HuH-7.5 (cell line): Measurements from ENCODE around the gene GPC3.

Experiments
- DNase-seq: peaks from one replicate; pipeline ENCODE4 v3.0.0; 2011; ENCODE audit warnings: low spot score

Gene GPC3

DNA sequence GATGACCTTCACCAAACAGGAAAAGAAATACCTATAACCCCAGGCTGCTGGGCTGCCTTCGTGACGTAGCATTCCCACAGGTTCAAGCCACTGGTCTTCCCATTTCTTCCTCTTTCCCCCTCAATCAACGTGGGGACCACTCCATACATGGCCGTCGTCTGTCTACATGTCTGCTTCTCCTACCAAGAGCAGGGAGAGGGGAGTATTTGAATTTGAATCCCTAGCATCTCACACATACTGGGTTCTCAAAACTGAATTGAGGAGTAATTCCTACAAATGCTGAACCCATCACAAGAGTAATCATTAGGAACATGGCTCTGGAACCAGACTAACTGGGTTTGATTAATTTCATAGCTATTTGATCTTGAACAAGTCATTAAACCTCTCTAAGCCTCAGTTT lies 17.3 kb downstream of the GPC3 start:
- DNase-seq = no peak

DNA sequence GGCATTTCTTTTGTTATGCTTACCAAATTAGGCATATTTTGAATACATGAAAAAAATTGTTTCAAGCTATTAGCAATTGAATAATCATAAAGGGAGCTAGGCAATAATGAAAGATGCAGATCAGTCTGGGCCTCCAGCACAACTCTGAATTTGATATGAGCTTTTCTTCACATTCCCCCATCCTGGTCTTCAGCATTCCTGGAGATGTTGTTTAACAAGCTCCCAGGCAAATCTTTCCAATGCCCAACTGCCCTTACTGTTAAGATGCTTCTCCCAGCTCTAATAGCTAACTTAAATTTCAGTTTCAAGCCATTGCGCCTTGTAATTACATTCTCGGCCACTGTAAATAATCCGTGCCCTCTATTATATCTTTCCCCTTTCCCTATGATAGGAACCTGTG lies 19.2 kb downstream of the GPC3 start:
- DNase-seq = no peak

DNA sequence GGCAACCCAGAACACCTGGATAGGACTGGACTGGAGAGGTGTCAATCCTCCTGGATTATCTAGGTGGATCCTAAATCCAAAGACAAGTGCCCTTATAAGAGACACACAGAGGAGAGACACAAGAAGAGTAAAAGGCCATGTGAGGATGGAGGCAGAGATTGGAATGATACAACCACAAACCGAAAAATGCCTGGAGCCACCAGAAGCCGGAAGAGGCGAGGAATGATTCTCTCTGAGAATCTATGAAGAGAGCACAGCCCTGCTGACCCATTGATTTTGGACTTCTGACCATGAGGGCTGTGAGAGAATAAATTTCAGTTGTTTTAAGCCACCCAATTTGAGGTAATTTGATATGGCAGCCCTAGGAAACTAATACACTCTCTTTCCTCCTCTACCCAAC lies 20.1 kb downstream of the GPC3 start:
- DNase-seq = no peak

DNA sequence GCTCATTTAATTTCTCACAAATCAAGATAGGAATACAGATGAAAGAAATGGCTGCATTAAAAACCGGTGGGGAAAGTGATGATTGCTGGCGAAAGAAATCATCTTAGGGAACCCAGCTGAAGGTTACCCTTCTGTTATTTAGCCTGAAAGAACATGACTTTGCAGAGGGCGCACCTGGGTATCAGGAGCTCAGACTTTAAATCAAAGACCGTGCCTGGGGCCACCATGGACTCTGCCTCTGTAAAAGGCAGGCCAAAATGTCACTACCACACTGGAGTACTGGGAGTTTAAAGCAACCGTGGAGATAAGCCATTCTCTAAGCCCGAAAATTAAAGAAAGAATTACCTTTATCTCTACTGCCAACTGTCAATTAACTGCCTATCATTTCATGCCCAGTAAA lies 24.3 kb downstream of the GPC3 start:
- DNase-seq = no peak

DNA sequence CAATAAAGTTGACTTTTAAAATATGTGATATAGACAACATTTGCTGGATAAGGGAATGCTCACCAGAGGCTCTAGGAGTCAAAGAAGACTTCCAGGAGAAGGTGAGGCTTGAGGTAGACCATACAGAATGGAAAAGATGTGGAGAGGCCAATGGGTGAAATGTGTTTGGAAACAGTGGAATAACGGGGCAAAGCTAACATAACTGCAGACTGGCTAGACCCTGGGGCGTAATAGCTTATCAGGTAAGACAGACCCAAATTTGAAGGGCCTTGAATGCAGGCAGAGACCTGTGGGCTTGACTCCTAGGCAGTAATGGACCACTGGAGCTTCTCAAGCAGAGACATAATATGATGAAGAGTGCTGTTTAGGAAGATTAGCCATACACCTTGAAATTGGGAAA lies 25.4 kb downstream of the GPC3 start:
- no peak for DNase-seq

DNA sequence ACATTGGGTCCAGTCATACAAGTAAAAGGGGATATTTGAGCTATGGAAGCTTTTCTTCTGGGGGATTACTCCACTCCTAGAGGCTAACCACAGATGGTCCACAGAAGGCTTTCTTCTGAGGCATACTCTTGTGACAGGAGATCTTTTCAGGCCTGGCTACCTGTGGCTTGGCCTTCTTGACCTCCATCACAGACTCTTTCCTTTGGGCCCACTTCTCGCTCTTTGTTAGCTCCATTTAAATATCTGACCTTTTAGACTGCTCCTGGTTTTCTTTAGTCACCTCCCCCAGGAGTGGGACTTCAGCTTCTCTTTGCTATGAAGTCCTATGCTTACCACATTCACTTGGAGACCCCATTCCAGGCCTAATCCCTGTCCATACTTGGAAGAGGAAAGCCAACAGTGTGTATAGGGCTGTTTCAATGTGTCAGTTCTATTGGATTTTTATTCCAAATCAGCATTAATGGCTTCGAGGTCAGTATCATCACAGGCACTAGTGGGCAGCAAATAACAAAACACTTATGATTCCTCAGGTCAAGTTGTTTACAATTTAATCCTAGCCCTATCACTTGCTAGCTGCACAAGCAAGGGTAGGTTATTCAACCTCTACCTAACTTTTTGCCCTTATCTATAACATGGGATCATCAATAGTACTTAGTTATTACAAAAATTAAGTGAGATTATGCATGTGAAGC lies 26.3 kb downstream of the GPC3 start:
- DNase-seq = no peak

DNA sequence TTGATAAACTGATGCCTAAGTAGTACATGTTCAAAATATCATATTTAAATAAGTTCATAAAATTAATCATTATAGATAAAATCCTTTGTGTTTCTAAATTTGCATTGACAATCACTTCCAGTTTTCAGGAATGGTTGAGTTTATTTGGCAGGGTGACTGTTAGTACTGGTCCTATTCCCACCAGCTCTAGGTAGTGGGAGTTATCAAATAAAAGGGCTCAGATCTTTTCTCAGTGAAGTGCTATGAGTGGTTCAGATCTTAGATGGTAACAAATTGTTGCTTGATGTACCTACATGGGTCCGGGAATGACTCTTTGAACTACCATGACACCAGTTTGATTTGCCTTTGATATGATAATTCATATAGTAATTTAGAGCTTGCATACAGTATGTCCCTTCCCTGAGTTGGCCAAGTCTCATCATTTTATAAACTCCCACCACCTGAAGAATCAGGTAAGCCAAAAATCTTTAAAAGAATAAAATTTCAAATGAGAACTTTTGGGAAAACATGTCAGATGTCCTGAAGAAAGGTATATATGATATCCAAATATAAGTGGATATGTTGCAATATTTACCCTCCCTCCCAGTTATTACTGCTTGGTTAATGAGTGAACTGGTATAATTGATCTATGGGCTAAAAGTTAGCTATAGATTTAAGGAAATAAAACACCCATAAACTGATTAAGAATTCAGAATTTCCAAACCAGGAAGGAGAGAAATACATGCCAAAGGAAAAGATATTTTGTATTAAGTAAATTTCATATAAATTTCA lies 28.6 kb downstream of the GPC3 start:
- DNase-seq = no peak

DNA sequence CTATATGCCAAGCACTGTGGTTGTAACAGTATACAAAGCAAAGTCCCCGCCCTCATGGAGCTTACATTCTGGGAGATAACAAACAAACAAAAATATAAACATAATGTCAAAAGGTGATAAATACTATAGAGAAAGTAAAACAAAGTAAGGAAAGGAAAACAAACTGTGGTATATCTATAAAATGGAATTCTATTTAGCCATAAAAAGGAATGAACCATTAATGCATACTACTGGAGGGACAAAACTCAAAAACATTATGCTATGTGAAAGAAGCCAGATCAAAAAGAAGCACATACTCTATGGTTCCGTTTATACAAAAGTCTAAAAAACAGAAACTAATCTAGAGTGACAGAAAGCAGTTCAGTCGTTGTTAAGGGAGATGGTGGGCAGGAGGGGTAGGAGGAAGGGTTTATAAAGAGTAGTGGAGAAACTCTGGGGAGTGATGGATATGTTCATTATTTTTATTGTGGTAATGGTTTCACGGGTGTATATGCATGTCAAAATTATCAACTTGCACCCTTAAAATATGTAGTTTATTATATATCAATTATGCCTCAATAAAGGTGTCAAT lies 31.5 kb downstream of the GPC3 start:
- DNase-seq = no peak

DNA sequence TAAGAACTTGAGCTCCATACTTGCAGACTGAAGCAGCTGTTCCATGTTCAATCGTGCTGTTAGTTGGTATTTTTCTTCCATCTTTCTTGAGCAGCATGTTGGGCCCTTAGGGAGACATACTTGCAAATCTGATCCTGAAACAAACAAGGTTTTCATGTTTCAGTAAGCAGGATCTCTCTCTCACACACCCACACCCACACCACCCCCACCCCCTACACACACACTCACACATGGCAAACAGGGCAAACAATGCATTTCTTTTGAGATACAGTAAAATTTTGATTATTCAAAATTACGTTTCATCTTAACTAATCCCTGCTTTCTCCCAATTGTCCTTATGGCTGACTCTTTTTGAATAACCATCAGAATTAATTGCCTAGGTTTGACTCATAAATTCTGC lies 32.3 kb downstream of the GPC3 start:
- DNase-seq = no peak

DNA sequence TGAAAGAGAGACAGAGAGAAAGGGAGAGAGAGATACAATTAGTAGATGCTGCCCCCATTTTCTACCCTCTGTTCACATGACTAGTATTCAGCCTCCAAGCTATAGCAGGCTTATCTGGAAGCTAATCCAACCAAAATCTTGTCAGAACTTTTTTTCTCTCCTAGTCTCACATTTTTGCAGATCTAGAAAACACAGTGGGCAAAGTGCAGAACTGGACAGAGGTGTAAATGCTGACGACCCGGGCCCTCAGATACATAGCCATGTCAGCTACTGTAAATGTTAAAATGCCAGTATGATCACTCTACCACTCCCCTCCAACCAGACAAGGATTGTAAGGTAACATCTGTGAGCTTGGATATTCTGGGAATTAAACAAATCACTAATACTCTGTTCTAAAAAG lies 34.3 kb downstream of the GPC3 start:
- DNase-seq = no peak

DNA sequence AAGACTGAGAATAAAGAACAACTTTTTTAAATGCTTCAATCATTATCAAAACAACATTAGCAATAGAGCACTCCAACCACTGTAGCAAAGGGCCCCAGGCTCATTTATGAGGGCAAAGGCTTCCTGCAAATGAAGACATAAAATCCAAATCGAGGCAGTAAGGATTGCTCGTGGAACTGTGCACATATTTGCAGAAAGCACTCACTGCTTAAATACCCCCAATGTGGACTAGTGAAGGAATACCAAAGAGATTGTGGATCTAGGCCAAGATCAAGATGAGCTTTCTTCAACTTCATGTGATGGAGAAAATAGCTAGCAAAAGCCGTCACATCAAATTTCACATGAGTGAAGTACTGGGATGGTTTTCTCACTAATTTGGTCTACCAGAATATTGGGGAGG lies 35.2 kb downstream of the GPC3 start:
- no peak for DNase-seq

DNA sequence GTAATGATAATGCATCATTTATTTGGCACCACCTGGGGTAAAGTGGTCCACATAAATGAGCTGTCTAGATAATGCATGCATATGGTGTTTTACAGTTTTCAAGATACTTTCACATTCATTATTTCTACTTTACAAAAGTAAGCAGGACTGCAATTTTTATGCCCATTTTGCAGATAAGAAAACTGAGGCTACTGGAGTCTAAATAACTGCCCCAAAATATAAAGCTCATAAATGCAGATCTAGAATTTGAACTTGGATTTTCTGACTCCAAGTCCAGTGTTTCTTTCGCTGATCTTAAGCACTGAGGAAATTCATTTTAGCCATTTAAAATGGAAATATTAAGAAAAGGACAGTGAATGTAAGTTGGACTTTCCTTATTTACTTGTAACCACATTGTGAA lies 36.5 kb downstream of the GPC3 start:
- DNase-seq = no peak

DNA sequence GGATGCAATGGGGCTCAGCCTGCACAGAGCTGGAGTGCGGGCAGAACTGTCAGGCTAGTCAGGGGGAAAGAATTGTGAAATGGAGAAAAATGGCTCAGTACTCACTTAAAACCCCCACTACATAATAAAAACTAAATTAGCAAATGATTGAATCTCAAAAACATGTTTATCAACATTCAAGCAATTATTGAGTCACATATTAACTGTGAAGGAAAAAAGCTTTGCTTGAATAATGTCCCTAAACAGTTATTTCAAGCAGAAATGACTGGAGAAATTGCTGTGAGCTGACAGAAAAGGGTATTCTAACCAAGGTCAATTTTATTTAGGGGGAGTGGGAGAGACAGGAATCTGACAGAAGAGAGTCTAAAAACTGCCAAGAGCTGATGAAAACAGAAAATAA lies 37.4 kb downstream of the GPC3 start:
- no peak for DNase-seq

DNA sequence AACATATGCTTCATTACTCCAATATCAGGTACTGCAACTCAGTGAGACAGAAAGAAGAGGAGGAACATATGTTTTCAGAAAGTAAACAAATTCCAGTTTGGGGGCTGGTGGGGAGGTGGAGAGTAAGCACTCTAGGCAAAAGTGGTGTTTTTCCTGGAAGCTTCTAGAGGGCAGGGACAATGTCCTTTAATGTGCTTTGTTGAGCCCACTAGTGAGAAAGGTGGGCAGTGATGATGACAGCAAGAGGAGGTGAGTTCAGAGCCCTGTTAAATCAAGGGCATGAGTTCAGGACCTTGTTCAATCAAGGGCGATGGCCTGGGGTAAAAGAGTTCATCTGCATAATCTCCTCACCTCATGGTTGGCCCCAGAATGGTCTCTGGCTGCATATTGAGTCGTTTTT lies 38.4 kb downstream of the GPC3 start:
- no peak for DNase-seq

DNA sequence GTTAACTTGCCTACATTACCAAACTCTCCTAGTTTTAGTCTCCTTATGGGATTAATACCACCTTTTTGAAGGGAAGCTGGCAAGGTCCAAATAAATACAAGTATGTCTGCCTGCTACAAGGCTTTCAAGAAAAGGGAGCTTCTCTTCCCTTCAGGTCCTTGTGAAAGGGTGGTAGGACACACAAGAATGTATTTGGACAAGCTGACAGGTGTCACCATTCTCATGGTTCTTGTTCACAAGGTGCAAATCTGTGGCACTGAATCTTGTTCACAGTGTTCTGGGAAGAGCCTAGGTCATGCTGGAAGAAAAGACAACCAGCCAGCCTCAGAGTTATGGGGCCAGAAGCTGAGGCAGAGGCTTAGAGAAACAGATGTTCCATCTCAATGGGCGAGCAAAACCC lies 41.9 kb downstream of the GPC3 start:
- no peak for DNase-seq

DNA sequence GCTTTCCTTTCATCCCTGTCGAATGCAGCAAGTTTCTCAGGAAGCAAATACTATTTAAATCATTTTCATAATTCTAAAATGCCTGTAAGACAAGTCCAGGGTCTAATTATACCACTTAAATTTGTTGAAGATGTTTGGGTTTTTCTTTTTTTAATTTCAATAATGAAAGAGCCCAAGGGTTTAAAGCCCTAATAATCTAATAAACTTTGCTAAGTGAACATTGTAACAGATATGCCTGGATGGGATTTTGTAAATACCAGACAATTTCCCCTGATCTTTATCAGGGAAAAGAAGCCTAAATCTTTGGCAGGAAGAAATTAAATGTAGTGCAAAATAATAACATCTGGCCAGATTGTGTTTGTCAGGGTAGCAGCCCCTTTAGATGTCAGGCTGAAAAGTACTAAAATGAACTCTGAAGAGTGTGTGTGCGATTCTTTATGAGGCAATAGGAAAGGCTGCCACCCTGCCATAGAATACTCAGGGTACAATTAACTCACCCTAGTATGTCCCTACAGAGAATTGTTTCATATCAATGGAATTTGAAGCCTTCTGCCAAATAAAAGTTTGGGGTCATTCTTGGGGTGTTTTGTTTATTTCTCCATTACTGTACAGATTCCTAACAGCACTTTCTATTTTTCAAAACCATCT lies 45.6 kb downstream of the GPC3 start:
- DNase-seq = no peak

DNA sequence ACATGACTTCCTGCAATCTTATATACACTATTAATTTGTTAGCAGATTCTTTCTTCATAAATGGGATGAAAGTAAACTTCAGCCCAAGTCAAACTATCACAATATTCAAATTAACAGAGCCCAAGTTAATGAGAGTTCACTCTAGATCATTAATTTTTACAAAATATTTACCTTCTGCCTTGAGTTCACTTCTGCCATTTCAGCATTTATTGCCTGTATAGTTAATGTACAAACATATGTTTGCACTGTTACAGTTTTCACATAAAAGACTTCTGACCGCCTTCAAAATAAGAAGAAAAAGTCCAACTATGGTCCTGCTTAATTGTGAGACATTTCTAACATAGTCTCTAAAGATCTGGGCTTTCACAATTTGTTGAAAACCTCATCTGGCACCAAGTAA lies 46.9 kb downstream of the GPC3 start:
- DNase-seq = no peak

DNA sequence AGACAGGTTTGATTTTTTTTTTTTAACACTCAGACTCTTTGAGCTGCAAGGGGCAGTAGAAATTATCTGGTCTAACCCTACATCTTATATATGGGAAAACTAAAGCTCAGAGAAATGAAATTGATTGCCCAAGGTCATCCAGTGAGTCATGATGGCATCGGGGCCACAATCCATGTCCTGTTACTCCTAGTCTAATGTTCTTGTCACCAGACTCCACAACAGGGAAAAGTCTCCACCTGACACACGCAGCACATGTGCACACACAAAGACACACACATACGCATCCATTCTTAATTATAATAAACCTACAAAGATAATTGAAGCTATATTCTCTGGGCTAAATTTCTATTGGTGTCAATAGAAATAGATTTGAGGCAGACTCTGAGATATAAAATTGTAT lies 48.4 kb downstream of the GPC3 start:
- DNase-seq = no peak

DNA sequence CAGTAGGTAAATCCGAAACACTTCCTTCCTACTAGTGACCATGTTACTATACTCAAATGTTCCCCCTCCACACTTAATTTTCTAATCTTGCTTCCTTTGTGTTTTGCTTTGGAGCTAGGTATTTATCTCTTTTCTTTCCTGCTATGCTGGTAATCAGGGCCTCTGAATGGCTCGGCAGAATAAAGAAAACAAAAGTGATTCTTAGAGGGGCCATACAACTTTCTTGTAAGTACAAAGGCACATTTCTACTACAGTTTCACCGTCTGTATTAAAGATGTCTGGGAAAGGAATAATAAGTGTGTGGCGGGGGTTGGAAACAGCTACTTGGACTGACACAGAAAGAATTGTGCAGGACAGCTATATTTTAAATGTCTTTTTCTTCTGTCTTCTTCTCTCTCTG lies 50.3 kb downstream of the GPC3 start:
- DNase-seq = no peak

DNA sequence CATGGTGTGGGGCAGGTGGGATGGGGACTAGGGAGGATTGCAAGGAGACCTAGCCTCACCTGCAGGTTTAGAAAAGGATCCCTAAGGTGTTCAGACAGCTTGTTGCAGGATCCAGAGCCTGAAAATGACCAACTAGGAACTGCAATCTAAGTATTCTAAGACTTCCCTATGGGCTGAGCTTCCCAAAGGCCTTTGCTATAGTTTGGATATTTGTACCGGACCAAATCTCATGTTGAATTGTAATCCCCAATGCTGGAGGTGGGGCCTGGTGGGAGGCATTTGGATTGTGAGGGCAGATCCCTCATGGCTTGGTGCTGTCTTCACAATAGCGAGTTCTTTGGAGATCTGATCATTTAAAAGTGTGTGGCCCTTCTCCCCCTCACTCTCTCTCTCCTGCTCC lies 52.1 kb downstream of the GPC3 start:
- DNase-seq = no peak

DNA sequence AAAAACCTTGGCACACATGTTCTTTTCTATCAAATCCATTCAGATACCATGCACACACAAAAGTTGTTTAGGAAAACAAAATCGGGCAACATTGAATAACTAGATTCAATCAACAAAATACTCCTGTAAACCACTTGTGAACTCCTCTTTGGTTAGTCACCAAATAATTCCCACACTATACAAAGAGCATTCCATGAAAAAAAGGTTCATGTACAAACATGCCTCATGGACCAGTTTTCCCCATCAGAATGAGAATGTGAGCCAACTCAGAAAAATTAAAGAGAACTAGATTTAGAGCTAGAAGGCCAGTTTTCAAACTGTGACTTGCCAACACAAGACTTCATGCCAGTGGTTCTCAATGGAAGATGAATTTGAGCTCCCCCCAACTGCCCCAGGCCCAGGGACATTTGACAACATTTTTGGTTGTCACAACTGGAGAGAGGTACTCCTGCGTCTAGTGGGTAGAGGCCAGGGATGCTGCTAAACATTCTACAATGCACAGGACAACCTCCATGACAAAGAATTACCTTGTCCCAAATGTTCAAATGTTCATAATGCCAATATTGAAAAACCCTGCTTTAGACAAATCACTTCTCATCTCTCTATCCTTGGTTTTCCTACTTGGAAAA lies 55.4 kb downstream of the GPC3 start:
- no peak for DNase-seq

DNA sequence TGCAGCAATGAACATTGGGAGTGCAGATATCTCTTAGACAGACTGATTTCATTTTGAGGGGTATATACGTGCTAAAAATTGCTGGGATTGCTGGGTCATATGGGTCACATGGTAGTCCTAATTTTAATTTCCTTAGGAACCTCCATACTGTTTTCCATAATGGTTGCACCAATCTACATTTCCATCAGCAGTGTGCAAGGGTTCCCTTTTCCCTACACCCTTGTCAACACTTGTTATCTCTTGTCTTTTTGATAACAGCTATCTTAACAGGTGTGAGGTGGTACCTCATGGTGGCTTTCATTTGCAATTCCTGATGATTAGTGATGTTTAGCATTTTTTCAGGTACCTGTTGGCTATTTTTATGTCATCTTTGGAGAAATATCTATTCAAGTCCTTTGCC lies 57.0 kb downstream of the GPC3 start:
- DNase-seq = no peak

DNA sequence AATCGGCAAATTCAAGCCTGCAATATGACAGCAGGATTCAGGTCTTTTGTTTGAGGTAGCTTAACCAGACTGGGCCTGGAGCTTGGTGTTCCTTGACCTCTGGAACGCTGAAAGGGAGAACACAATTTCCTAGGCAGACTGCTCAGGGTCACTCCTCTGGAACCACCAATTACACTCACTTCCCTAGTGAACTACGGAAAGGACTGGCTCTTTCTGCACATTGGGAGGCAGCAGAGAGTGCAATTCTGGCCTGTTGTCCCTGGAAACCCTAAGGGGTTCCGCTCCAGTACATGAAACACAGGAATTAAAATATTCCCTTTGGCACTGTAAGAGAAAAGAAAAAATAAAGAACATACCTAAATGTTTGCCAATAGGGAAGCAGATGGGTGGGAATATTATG lies 58.6 kb downstream of the GPC3 start:
- DNase-seq = no peak
